ENCODE measurements around the gene ISYNA1. TPM values are rescaled to one million over a fixed set of nuclear protein-coding genes. Genes with fewer than 3 reads are reported as not detected.

ISYNA1 gene
- total and polyA plus RNA-seq, 2 experiments from 2014 or later: 191 to 208 TPM

DNA sequence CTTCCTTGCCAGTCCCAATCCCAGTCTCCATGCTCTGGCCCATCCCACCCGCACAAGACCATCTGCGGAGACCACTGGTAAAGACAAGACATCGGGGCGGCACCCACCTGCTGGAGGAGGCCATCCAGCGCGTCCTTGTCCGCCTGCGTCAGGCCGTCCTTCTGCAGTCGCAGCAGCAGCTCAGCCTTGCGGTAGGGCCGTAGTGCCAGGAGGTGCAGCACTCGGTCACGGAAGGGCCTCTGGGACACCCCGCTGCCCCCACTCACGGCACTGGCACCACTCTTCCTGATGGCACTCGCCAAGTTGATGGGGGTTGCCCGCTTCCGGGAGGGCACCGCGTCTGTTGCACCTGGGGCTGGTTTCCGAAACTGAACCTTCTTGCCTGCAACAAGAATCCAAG lies 23.5 kb upstream of the ISYNA1 start:
- H3K4me1 Mint-ChIP-seq: peaks cover 2% of the 10 kb centered on the region; the same call in 2 of the 3 replicates
- H3K9me2 ChIP-seq (ENCODE audit: insufficient read depth): no peaks in the 10 kb centered on the region
- no peaks in the 10 kb centered on the region for H3K4me1 ChIP-seq (ENCODE audit: insufficient read depth)
- H3K27me3 Mint-ChIP-seq (ENCODE audit: insufficient read depth, low read depth, poor library complexity): peaks cover 10% of the 10 kb centered on the region
- ATAC-seq (no peak), DNase-seq (ENCODE audit: low spot score) (no peak)
- no peaks in the 10 kb centered on the region; the same call in 2 of the 3 replicates for H3K9me3 Mint-ChIP-seq
- H3K4me2 ChIP-seq: no peak overlapping the region
- H3K27ac Mint-ChIP-seq: no peak overlapping the region
- H3K4me3 ChIP-seq: no peak overlapping the region
- TF ChIP-seq STAT1 (IDR thresholded peaks at IDR 0.05; ENCODE audit: unreplicated experiment): no peak
- no peak for TF ChIP-seq EZH2 (IDR thresholded peaks at IDR 0.05; ENCODE audit: low read depth, unreplicated experiment)
- TF ChIP-seq, protein P1, sequence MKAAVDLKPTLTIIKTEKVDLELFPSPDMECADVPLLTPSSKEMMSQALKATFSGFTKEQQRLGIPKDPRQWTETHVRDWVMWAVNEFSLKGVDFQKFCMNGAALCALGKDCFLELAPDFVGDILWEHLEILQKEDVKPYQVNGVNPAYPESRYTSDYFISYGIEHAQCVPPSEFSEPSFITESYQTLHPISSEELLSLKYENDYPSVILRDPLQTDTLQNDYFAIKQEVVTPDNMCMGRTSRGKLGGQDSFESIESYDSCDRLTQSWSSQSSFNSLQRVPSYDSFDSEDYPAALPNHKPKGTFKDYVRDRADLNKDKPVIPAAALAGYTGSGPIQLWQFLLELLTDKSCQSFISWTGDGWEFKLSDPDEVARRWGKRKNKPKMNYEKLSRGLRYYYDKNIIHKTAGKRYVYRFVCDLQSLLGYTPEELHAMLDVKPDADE (IDR thresholded peaks at IDR 0.05): no peak
- TF ChIP-seq JUNB (IDR thresholded peaks at IDR 0.05; ENCODE audit: unreplicated experiment): no peak
- TF ChIP-seq, protein P2, sequence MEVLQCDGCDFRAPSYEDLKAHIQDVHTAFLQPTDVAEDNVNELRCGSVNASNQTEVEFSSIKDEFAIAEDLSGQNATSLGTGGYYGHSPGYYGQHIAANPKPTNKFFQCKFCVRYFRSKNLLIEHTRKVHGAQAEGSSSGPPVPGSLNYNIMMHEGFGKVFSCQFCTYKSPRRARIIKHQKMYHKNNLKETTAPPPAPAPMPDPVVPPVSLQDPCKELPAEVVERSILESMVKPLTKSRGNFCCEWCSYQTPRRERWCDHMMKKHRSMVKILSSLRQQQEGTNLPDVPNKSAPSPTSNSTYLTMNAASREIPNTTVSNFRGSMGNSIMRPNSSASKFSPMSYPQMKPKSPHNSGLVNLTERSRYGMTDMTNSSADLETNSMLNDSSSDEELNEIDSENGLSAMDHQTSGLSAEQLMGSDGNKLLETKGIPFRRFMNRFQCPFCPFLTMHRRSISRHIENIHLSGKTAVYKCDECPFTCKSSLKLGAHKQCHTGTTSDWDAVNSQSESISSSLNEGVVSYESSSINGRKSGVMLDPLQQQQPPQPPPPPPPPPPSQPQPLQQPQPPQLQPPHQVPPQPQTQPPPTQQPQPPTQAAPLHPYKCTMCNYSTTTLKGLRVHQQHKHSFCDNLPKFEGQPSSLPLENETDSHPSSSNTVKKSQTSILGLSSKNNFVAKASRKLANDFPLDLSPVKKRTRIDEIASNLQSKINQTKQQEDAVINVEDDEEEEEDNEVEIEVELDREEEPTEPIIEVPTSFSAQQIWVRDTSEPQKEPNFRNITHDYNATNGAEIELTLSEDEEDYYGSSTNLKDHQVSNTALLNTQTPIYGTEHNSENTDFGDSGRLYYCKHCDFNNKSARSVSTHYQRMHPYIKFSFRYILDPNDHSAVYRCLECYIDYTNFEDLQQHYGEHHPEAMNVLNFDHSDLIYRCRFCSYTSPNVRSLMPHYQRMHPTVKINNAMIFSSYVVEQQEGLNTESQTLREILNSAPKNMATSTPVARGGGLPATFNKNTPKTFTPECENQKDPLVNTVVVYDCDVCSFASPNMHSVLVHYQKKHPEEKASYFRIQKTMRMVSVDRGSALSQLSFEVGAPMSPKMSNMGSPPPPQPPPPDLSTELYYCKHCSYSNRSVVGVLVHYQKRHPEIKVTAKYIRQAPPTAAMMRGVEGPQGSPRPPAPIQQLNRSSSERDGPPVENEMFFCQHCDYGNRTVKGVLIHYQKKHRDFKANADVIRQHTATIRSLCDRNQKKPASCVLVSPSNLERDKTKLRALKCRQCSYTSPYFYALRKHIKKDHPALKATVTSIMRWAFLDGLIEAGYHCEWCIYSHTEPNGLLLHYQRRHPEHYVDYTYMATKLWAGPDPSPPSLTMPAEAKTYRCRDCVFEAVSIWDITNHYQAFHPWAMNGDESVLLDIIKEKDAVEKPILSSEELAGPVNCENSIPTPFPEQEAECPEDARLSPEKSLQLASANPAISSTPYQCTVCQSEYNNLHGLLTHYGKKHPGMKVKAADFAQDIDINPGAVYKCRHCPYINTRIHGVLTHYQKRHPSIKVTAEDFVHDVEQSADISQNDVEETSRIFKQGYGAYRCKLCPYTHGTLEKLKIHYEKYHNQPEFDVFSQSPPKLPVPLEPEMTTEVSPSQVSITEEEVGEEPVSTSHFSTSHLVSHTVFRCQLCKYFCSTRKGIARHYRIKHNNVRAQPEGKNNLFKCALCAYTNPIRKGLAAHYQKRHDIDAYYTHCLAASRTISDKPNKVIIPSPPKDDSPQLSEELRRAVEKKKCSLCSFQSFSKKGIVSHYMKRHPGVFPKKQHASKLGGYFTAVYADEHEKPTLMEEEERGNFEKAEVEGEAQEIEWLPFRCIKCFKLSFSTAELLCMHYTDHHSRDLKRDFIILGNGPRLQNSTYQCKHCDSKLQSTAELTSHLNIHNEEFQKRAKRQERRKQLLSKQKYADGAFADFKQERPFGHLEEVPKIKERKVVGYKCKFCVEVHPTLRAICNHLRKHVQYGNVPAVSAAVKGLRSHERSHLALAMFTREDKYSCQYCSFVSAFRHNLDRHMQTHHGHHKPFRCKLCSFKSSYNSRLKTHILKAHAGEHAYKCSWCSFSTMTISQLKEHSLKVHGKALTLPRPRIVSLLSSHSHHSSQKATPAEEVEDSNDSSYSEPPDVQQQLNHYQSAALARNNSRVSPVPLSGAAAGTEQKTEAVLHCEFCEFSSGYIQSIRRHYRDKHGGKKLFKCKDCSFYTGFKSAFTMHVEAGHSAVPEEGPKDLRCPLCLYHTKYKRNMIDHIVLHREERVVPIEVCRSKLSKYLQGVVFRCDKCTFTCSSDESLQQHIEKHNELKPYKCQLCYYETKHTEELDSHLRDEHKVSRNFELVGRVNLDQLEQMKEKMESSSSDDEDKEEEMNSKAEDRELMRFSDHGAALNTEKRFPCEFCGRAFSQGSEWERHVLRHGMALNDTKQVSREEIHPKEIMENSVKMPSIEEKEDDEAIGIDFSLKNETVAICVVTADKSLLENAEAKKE (CRISPR knock-in tag; IDR thresholded peaks at IDR 0.05): no peak
- no peak for TF ChIP-seq EZH2phosphoT487 (IDR thresholded peaks at IDR 0.05; ENCODE audit: unreplicated experiment)
- TF ChIP-seq, protein P3, sequence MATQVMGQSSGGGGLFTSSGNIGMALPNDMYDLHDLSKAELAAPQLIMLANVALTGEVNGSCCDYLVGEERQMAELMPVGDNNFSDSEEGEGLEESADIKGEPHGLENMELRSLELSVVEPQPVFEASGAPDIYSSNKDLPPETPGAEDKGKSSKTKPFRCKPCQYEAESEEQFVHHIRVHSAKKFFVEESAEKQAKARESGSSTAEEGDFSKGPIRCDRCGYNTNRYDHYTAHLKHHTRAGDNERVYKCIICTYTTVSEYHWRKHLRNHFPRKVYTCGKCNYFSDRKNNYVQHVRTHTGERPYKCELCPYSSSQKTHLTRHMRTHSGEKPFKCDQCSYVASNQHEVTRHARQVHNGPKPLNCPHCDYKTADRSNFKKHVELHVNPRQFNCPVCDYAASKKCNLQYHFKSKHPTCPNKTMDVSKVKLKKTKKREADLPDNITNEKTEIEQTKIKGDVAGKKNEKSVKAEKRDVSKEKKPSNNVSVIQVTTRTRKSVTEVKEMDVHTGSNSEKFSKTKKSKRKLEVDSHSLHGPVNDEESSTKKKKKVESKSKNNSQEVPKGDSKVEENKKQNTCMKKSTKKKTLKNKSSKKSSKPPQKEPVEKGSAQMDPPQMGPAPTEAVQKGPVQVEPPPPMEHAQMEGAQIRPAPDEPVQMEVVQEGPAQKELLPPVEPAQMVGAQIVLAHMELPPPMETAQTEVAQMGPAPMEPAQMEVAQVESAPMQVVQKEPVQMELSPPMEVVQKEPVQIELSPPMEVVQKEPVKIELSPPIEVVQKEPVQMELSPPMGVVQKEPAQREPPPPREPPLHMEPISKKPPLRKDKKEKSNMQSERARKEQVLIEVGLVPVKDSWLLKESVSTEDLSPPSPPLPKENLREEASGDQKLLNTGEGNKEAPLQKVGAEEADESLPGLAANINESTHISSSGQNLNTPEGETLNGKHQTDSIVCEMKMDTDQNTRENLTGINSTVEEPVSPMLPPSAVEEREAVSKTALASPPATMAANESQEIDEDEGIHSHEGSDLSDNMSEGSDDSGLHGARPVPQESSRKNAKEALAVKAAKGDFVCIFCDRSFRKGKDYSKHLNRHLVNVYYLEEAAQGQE (IDR thresholded peaks at IDR 0.05; ENCODE audit: unreplicated experiment): no peak
- TF ChIP-seq, protein P4, sequence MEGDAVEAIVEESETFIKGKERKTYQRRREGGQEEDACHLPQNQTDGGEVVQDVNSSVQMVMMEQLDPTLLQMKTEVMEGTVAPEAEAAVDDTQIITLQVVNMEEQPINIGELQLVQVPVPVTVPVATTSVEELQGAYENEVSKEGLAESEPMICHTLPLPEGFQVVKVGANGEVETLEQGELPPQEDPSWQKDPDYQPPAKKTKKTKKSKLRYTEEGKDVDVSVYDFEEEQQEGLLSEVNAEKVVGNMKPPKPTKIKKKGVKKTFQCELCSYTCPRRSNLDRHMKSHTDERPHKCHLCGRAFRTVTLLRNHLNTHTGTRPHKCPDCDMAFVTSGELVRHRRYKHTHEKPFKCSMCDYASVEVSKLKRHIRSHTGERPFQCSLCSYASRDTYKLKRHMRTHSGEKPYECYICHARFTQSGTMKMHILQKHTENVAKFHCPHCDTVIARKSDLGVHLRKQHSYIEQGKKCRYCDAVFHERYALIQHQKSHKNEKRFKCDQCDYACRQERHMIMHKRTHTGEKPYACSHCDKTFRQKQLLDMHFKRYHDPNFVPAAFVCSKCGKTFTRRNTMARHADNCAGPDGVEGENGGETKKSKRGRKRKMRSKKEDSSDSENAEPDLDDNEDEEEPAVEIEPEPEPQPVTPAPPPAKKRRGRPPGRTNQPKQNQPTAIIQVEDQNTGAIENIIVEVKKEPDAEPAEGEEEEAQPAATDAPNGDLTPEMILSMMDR (conservative IDR thresholded peaks at IDR 0.05; ENCODE audit: low read depth in 2 of 2): no peak
- no peak for TF ChIP-seq CREB1 (CRISPR knock-in tag; IDR thresholded peaks at IDR 0.05; ENCODE audit: low read depth)
- TF ChIP-seq NANOG (IDR thresholded peaks at IDR 0.05; ENCODE audit: borderline replicate concordance): no peak
- no peak for TF ChIP-seq ZNF331 (CRISPR knock-in tag; IDR thresholded peaks at IDR 0.05; ENCODE audit: low read depth)
- 0 out of 2 replicates have a peak, but pooled peaks cover 3% of the 10 kb centered on the region for H3F3A ChIP-seq (replicated peaks; ENCODE audit: low read depth)
- H3K4me3 Mint-ChIP-seq: no peak overlapping the region
- H3K27ac ChIP-seq (ENCODE audit: low read depth): no peak overlapping the region
- H3K27me3 ChIP-seq (ENCODE audit: insufficient read depth): no peaks in the 10 kb centered on the region
- no peak overlapping the region for H2AFZ ChIP-seq
- no peaks in the 10 kb centered on the region for H3K79me2 ChIP-seq (replicated peaks; ENCODE audit: insufficient read depth)
- H3K36me3 ChIP-seq (ENCODE audit: insufficient read depth): no peaks in the 10 kb centered on the region
- H4K20me1 ChIP-seq (replicated peaks; ENCODE audit: insufficient read depth): 0 out of 2 replicates have a peak, but pooled peaks cover 3% of the 10 kb centered on the region
- peaks cover 12% of the 10 kb centered on the region for H3K36me3 Mint-ChIP-seq (ENCODE audit: low read depth)
